ENCODE results near the gene NTRK3.

- TF ChIP-seq CTCF (IDR thresholded peaks at IDR 0.05; ENCODE audit: low read depth, low read length, poor library complexity, severe bottlenecking) (no peak), EZH2phosphoT487 (IDR thresholded peaks at IDR 0.05; ENCODE audit: borderline replicate concordance, low read length) (no peak)
These were observed 94.9 kb downstream of the NTRK3 start for GRCh38 chr15:88161636-88162035.
